Measurements from ENCODE around the gene OBP2B. TPM values are rescaled to one million over a fixed set of nuclear protein-coding genes. Genes with fewer than 3 reads are reported as not detected.

The OBP2B gene
- polyA plus RNA-seq, 3 donors: not detected

- no peaks in the 10 kb centered on the region for H3K79me2 ChIP-seq (ENCODE audit: insufficient read depth, low read length)
- Mint-ChIP-seq H3K36me3 (no peaks in the 10 kb centered on the region), H3K27ac (peak overlapping the region in 1 of 7 donors; percentile 32), H3K4me1 (peaks cover 13% of the 10 kb centered on the region), H3K9me3 (peaks cover 0 to 2% (median 0%) of the 10 kb centered on the region in 7 donors), H3K27me3 (ENCODE audit: low read depth in 3 of 3) (peaks cover 10 to 17% (median 12%) of the 10 kb centered on the region in 3 donors), H3K4me3 (no peak overlapping the region)
- TF ChIP-seq, protein P1, sequence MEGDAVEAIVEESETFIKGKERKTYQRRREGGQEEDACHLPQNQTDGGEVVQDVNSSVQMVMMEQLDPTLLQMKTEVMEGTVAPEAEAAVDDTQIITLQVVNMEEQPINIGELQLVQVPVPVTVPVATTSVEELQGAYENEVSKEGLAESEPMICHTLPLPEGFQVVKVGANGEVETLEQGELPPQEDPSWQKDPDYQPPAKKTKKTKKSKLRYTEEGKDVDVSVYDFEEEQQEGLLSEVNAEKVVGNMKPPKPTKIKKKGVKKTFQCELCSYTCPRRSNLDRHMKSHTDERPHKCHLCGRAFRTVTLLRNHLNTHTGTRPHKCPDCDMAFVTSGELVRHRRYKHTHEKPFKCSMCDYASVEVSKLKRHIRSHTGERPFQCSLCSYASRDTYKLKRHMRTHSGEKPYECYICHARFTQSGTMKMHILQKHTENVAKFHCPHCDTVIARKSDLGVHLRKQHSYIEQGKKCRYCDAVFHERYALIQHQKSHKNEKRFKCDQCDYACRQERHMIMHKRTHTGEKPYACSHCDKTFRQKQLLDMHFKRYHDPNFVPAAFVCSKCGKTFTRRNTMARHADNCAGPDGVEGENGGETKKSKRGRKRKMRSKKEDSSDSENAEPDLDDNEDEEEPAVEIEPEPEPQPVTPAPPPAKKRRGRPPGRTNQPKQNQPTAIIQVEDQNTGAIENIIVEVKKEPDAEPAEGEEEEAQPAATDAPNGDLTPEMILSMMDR (IDR thresholded peaks at IDR 0.05): no peak
- no peak overlapping the region for H2AFZ ChIP-seq (ENCODE audit: insufficient read depth, low read depth, low read length, poor library complexity, severe bottlenecking)
- 90% methylated on average over 7 of the region's 7 CpGs for WGBS (ENCODE audit: insufficient coverage)
- H3K27ac ChIP-seq (ENCODE audit: low read depth in 1 of 2, low read length in 2 of 2): no peak overlapping the region
- no peaks in the 10 kb centered on the region for H4K20me1 ChIP-seq (ENCODE audit: insufficient read depth, low read length)
- H3K27me3 ChIP-seq (ENCODE audit: control insufficient read depth in 2 of 2, insufficient read depth in 2 of 2, low read length in 2 of 2): peaks cover 0 to 9% of the 10 kb centered on the region in 2 donors
- no peak overlapping the region for H3K4me3 ChIP-seq (replicated peaks in 1 of 3; ENCODE audit: low read depth in 2 of 3, low read length in 3 of 3)
- no peaks in the 10 kb centered on the region for H3K9me3 ChIP-seq (replicated peaks in 1 of 2; ENCODE audit: control insufficient read depth in 1 of 2, insufficient read depth in 1 of 2, low read length in 2 of 2)
- H3K4me2 ChIP-seq (replicated peaks; ENCODE audit: extremely low read depth, low read length, poor library complexity, severe bottlenecking): no peak overlapping the region
- no peak overlapping the region for H3K9ac ChIP-seq (ENCODE audit: insufficient read depth, low read length, poor library complexity, severe bottlenecking)
- peaks cover 6 to 15% of the 10 kb centered on the region in 2 donors for H3K4me1 ChIP-seq (ENCODE audit: control insufficient read depth in 1 of 2, insufficient read depth in 2 of 2, low read length in 2 of 2)
- intact Hi-C loops (cut with micrococcal nuclease): loop anchor here in 1 of 2 donors (10.0 kb wide), 1 partner anchor 146 kb away; the partner anchor contains the start of gene SURF6
- no peaks in the 10 kb centered on the region for H3K36me3 ChIP-seq (replicated peaks in 1 of 2; ENCODE audit: control insufficient read depth in 1 of 2, insufficient read depth in 2 of 2, low read length in 2 of 2)
- no peak for DNase-seq
Measured at GRCh38 chr9:133188843-133189180, 20.2 kb downstream of the OBP2B start.

GRCh38 chr9:133188006-133188842, 20.8 kb downstream of the OBP2B start:
- H2AFZ ChIP-seq (ENCODE audit: insufficient read depth, low read depth, low read length, poor library complexity, severe bottlenecking): no peak overlapping the region
- no peak for DNase-seq
- H3K9me3 ChIP-seq (replicated peaks in 1 of 2; ENCODE audit: control insufficient read depth in 1 of 2, insufficient read depth in 1 of 2, low read length in 2 of 2): no peaks in the 10 kb centered on the region
- H3K27me3 ChIP-seq (ENCODE audit: control insufficient read depth in 2 of 2, insufficient read depth in 2 of 2, low read length in 2 of 2): peaks cover 0 to 9% of the 10 kb centered on the region in 2 donors
- Mint-ChIP-seq H3K27ac (no peak overlapping the region), H3K9me3 (peaks cover 0 to 2% (median 0%) of the 10 kb centered on the region in 7 donors), H3K36me3 (no peaks in the 10 kb centered on the region), H3K27me3 (ENCODE audit: low read depth in 3 of 3) (peaks cover 7 to 16% (median 12%) of the 10 kb centered on the region in 3 donors), H3K4me1 (peaks cover 13% of the 10 kb centered on the region), H3K4me3 (no peak overlapping the region)
- no peaks in the 10 kb centered on the region for H4K20me1 ChIP-seq (ENCODE audit: insufficient read depth, low read length)
- H3K36me3 ChIP-seq (replicated peaks in 1 of 2; ENCODE audit: control insufficient read depth in 1 of 2, insufficient read depth in 2 of 2, low read length in 2 of 2): no peaks in the 10 kb centered on the region
- no peak overlapping the region for H3K4me2 ChIP-seq (replicated peaks; ENCODE audit: extremely low read depth, low read length, poor library complexity, severe bottlenecking)
- no peak overlapping the region for H3K9ac ChIP-seq (ENCODE audit: insufficient read depth, low read length, poor library complexity, severe bottlenecking)
- no peaks in the 10 kb centered on the region for H3K79me2 ChIP-seq (ENCODE audit: insufficient read depth, low read length)
- TF ChIP-seq, protein P1 (IDR thresholded peaks at IDR 0.05): no peak
- H3K4me3 ChIP-seq (replicated peaks in 1 of 3; ENCODE audit: low read depth in 2 of 3, low read length in 3 of 3): no peak overlapping the region
- peaks cover 6 to 15% of the 10 kb centered on the region in 2 donors for H3K4me1 ChIP-seq (ENCODE audit: control insufficient read depth in 1 of 2, insufficient read depth in 2 of 2, low read length in 2 of 2)
- 64% methylated on average over 19 of the region's 21 CpGs for WGBS (ENCODE audit: insufficient coverage)
- H3K27ac ChIP-seq (ENCODE audit: low read depth in 1 of 2, low read length in 2 of 2): no peak overlapping the region
- intact Hi-C loops (cut with micrococcal nuclease): loop anchor here in 1 of 2 donors (10.0 kb wide), 1 partner anchor 147 kb away; the partner anchor contains the start of gene SURF6
